Testis (tissue), 2 donors: ENCODE data around the gene ZNF581.

ENCODE experiments used
- CTCF ChIP-seq, 3 experiments: fragments of 450-650 bp in 2 of 3; fragments of 200-600 bp in 1 of 3; sonication (generic) in 1 of 3; IDR thresholded peaks; one replicate each; pipeline ENCODE4 v1.5.1; 2016 to 2019; ENCODE audit warnings: antibody characterized with exemption in 3 of 3, mild to moderate bottlenecking in 2 of 3, moderate library complexity in 1 of 3
- POLR2A ChIP-seq: fragments of 450-650 bp; IDR thresholded peaks from one replicate; pipeline ENCODE4 v1.6.1; 2017; ENCODE audit warnings: antibody characterized with exemption, mild to moderate bottlenecking, moderate library complexity

DNA sequence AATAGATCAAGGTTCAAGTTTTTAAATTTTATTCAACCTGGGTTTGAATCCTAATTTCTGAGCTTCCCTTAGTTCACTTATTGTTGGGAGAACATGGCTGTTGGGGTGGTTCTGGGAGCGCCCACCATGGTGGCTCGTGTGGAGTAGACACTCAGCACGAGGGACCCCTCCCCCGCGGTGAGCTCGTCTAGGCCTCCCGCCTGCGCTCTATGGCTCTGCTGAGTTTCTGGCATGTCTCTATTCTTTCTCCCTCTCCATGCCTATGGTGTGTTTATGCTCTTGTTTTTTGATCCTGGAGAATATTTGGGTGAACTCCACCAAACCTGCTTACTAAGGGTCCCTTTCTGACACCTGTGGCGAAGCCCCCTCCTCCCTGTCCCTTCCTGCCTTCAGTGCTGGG lies 30.0 kb downstream of the ZNF581 start:
- TF ChIP-seq CTCF (IDR thresholded peaks at IDR 0.05) (no peak), POLR2A (no peak)
